Cerebellar nuclear complex (tissue), 1 donor: ENCODE data around the gene GIMAP4.
"Not testable (repeated sequence)": the region's sequence is repeated elsewhere in the genome, so short reads cannot be mapped to it uniquely, and the experiment has no call there.

Experiments used
- DNase-seq, 2 experiments: peaks; one replicate each; lab custom pipeline; 2025; lab: John Stamatoyannopoulos, UW

GIMAP4 gene

DNA sequence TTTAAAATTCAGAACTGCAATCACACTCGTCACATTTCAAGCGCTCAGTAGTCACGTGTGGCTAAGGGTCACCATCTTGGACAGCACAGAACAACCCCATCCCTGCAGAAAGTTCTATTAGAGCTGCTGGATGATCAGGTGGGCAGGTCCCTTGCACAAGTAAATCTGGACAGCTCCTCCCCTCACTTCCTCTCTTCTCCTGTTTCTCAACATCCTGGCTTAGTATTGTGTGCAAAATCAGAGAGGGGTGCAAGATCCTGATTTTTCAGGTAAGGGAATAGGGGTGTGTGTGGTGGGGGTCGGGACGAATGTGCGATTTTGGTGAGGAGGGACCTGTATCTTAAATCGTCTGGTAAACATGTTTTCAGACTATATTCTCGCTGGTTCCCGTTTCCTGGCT lies at the start of gene GIMAP4:
Gene GIMAP4, plus strand, starts transcription at position 222 of the 400 bp plus-strand sequence. CDS start 2,512 bp downstream, outside the sequence.
- no peak for DNase-seq

GRCh38 chr7:150519310-150519709 lies 47.9 kb upstream of the GIMAP4 start:
- DNase-seq, result no peak

DNA sequence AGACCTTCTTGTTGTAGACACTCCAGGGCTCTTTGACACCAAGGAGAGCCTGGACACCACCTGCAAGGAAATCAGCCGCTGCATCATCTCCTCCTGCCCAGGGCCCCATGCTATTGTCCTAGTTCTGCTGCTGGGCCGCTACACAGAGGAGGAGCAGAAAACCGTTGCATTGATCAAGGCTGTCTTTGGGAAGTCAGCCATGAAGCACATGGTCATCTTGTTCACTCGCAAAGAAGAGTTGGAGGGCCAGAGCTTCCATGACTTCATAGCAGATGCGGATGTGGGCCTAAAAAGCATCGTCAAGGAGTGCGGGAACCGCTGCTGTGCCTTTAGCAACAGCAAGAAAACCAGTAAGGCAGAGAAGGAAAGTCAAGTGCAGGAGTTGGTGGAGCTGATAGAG lies 47.0 kb upstream of the GIMAP4 start:
- DNase-seq, result no peak

- DNase-seq, result not testable (repeated sequence)
Measured at GRCh38 chr7:150522931-150523330, 44.3 kb upstream of the GIMAP4 start.

- no peak for DNase-seq
Measured at GRCh38 chr7:150524018-150524417, 43.2 kb upstream of the GIMAP4 start.

DNA sequence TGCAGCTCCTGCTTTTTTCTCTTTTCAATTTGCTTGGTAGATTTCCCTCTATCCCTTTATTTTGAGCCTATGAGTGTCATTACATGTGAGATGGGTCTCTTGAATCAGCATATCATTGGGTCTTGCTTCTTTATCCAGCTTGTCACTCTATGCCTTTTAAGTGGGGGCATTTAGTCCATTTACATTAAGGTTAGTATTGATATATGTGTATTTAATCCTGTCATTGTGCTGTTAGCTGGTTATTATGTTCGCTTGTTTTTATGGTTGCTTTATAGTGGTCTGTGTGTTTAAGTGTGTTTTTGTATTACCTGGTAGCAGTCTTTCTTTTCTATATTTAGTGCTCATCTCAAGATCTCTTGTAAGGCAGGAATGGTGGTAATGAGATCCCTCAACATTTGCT lies 35.5 kb upstream of the GIMAP4 start:
- DNase-seq, result no peak

GRCh38 chr7:150538259-150538658 lies 28.9 kb upstream of the GIMAP4 start:
- no peak for DNase-seq

- DNase-seq, result no peak
Measured at GRCh38 chr7:150553163-150553562, 14.0 kb upstream of the GIMAP4 start.

DNA sequence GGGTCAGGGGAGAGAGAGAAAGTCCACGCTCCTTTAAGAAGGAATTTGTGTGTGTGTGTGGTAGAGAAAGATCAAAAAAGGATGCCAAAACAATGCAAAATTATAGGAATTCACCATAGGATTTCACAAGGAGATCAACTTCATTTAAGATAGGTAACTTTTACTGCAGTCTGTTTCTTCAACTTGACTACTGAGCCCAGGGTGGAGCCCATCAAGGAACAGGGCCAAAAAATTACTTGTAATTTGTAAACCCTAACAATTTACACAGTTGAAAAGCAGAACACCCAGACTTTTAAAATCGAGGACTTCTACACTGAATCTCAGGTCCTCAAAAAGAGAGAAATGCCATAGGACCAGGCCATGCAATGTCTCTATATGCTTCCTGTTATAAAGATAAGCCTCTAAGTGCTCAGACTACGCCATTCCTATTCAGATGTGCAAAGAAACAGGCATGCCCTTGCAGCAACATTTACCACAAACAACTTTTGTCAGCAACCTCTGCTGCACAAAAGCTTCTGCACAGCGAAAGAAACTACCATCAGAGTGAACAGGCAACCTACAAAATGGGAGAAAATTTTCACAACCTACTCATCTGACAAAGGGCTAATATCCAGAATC lies 10.6 kb upstream of the GIMAP4 start:
- DNase-seq, result no peak

- DNase-seq, result no peak
Measured at GRCh38 chr7:150560486-150560885, 6.7 kb upstream of the GIMAP4 start.

DNA sequence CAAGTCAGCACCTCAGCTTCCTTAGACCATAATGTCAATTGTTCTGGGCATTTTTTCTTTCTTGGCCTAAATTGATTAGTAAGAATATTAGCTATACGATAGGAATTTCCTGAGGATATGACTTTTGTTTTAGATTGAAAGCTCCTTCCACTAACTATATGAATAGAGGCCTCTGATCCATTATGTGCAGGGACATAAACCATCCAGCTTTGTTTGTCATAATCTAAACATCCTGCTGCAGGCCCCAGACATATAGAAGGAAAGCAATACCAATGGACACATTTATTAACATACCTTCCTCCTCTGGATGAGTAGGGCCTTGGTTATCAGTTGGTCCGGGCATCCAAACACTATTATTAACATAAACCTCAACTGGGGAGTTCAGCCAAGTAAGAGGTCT lies 4.3 kb upstream of the GIMAP4 start:
- DNase-seq, result no peak

DNA sequence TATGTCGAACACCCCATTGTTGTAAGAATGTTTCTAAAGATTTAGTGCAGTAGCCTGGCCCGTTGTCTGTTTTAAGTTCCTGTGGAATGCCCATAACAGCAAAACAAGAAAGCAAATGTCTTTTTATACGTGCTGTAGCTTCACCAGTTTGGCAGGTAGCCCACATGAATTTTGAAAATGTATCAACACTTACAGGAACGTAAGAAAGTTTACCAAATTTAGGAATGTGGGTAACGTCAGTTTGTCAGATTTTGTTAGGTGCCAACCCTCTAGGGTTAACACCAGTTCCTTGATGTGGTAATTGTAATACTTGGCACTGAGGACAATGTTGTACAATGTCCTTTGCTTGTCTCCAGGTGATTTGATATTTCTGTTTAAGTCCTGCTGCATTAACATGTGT lies 3.2 kb upstream of the GIMAP4 start:
- no peak for DNase-seq

DNA sequence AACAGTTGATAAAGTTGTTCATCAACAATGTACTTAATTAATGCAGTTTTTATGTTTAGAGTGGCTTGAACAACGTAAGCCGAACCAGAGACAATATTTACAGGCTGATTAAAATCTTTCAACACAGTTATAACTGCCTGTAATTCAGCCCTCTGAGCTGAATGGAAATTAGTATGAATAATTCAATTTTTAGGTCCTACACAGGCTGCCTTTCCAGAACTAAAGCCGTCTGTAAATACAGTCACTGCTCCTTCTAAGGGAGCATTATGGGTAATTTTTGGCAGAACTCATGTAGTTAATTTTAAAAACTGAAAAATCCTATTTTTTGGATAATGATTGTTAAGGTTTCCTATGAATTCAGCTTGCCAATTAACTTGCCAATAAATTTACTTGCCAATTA lies 2.6 kb upstream of the GIMAP4 start:
- no peak for DNase-seq

- no peak for DNase-seq
Measured at GRCh38 chr7:150565239-150565638, 2.0 kb upstream of the GIMAP4 start.

DNA sequence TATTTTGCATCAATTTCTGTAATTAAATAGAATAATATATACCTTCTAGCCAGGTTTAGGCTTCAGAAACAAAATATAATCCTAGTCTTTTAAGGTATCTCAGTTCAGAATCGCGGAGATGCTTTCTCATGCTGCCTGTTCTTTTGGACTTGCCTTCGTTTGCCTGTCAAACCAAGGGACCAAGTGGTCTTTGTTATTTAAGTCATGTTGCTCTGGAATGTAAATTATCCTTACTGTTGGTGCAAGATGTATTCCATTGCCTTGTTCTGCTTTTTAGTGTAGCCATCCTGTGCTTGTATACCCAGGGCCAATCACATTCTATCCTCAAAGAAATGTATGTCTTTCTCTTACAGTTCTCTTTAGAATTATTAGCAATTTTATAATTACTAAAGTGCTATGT lies 1.1 kb upstream of the GIMAP4 start:
- DNase-seq, result no peak

- DNase-seq, result no peak
Measured at GRCh38 chr7:150566572-150566971, 618 bp upstream of the GIMAP4 start.

GRCh38 chr7:150567871-150568301 lies 696 bp downstream of the GIMAP4 start:
- DNase-seq, result no peak

- no peak for DNase-seq
Measured at GRCh38 chr7:150568714-150569113, 1.5 kb downstream of the GIMAP4 start.

DNA sequence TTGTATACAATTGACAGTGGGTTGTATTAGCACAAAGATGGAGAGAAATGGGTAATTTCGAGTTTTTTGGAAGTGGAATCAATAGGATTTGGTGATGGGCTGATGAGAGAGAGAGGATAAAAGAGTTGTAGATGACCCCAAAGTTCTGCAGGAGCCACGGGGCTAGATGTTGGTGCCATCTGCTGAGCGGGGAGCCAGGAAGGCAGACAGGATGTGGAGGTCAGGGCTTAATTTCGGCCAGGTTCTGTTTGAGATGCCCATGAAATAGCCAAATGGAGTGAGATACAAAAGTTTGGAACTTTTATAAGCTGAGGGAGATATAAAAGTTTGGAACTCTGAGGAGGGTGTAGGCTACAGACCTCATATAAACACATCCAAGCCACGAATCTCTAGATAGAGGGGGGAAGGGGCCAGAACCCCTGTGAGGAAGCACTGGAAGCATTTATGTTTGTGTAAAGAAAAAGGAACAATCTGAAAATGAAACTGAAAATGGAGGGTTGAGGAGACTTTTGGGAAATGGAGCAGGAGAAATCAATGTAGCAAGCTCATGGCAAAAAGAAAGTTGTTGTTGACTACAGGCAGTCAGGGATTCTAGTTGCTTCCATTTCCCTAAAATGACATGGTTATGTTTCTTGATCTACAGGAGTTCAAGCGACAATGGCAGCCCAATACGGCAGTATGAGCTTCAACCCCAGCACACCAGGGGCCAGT lies 2.2 kb downstream of the GIMAP4 start:
- no peak for DNase-seq

DNA sequence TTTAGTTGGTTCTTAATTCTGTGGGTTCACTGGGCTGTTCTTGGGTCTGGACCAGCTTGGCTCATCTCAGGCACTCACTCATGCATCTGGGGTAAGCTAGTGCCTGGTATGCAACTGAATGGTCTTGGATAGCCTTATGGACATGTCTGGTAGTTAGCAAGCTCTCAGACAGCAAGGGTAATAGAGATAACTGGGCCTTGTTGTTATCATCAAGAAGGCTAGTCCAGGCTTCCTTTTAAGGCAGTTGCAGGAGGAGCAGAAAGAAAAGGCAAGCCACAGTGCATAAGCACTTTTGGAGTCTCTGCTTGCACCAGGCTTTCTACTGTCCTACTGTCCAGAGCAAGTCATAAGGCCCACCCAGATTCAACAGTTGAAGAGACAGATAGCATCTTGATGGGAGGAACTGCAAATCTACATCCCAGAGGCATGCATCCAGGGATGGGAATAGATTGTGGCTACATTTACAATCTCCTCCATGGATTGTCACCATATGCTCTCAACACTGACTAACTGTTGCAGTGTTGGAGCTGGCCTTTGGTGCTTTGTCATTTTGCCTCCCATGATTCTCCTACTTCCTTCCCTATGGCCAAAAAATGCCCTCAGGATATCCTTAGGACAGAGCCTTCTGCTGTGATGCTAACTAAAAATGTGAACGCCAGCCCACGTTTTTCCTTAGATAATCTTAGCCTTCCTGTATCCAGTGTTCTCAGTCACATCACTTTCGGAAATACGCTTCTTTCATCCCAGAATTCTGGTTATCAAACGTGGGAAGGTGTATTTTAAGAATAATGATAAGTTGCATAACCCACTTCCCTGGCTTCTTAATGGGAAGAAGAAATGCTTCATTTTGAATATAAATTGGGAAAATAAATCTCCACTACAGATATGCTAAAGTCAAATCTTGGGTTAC lies 3.6 kb downstream of the GIMAP4 start:
- no peak for DNase-seq

DNA sequence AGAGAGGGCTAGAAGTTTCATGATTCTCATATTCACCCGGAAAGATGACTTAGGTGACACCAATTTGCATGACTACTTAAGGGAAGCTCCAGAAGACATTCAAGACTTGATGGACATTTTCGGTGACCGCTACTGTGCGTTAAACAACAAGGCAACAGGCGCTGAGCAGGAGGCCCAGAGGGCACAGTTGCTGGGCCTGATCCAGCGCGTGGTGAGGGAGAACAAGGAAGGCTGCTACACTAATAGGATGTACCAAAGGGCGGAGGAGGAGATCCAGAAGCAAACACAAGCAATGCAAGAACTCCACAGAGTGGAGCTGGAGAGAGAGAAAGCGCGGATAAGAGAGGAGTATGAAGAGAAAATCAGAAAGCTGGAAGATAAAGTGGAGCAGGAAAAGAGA lies 5.3 kb downstream of the GIMAP4 start:
- DNase-seq, result no peak

DNA sequence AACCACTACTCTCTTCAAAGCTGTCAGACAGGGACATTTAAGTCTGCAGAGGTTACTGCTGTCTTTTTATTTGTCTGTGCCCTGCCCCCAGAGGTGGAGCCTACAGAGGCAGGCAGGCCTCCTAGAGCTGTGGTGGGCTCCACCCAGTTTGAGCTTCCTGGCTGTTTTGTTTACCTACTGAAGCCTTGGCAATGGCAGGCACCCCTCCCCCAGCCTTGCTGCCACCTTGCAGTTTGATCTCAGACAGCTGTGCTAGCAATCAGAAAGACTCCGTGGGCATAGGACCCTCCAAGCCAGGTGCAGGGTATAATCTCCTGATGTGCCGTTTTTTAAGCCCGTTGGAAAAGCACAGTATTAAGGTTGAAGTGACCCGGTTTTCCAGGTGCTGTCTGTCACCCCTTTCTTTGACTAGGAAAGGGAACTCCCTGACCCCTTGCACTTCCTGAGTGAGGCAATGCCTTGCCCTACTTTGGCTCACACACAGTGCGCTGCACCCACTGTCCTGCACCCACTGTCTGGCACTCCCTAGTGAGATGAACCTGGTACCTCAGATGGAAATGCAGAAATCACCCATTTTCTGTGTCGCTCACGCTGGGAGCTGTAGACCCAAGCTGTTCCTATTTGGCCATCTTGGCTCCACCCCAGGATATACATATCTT lies 12.9 kb downstream of the GIMAP4 start:
- not testable (repeated sequence) for DNase-seq
